Liver (tissue), 9 donors: Measurements from ENCODE around the gene AURKB. TPM values are rescaled to one million over a fixed set of nuclear protein-coding genes. Genes with fewer than 3 reads are reported as not detected.

Experiments used
- DNase-seq: peaks from one replicate; pipeline ENCODE4 v3.0.0-alpha.2; 2017; ENCODE audit warnings: low spot score
- H3K27ac ChIP-seq, 2 donors: one replicate each; pipeline ENCODE4 v1.7.0; 2013; ENCODE audit warnings: inconsistent platforms in 2 of 2, low read length in 2 of 2, control low read depth in 1 of 2, low read depth in 1 of 2, mild to moderate bottlenecking in 1 of 2
- H3K27me3 ChIP-seq, 4 donors: one replicate each; pipeline versions ENCODE4 v1.6.1 to v1.7.0; 2013; ENCODE audit warnings: low read length in 3 of 4, inconsistent platforms in 1 of 4, mild to moderate bottlenecking in 1 of 4, moderate library complexity in 1 of 4; ENCODE audit not compliant: control insufficient read depth in 4 of 4, insufficient read depth in 4 of 4
- H3K36me3 ChIP-seq, 4 donors: one replicate each; pipeline versions ENCODE4 v1.6.1 to v1.7.0; 2013; ENCODE audit warnings: low read length in 3 of 4, mild to moderate bottlenecking in 3 of 4, low read depth in 1 of 4, moderate library complexity in 1 of 4; ENCODE audit not compliant: control insufficient read depth in 4 of 4, insufficient read depth in 3 of 4
- H3K4me1 ChIP-seq, 4 donors: one replicate each; pipeline versions ENCODE4 v1.6.1 to v1.7.0; 2013; ENCODE audit warnings: low read length in 3 of 4, mild to moderate bottlenecking in 3 of 4, moderate library complexity in 1 of 4; ENCODE audit not compliant: control insufficient read depth in 4 of 4, insufficient read depth in 4 of 4
- H3K4me3 ChIP-seq, 3 donors: one replicate each; pipeline versions ENCODE4 v1.6.1 to v1.7.0; 2013; ENCODE audit warnings: low read length in 3 of 3, control low read depth in 1 of 3, low read depth in 1 of 3, mild to moderate bottlenecking in 1 of 3
- H3K9ac ChIP-seq, 2 donors: one replicate each; pipeline ENCODE4 v1.7.0; 2013; ENCODE audit warnings: low read length in 2 of 2, mild to moderate bottlenecking in 2 of 2, moderate library complexity in 2 of 2, control low read depth in 1 of 2, low read depth in 1 of 2
- H3K9me3 ChIP-seq, 4 donors: one replicate each; pipeline versions ENCODE4 v1.6.1 to v1.7.0; 2013; ENCODE audit warnings: low read length in 3 of 4; ENCODE audit not compliant: control insufficient read depth in 4 of 4
- ATF3 ChIP-seq: IDR thresholded peaks from 2 replicates; pipeline ENCODE4 v1.6.1; 2016; ENCODE audit warnings: antibody characterized with exemption
- CTCF ChIP-seq: fragments of 150-350 bp; IDR thresholded peaks from 2 replicates; pipeline ENCODE4 v1.5.1; 2017; ENCODE audit warnings: improper control_type of control experiment, low read depth, low read length; ENCODE audit not compliant: missing input control
- EGR1 ChIP-seq, 2 donors: IDR thresholded peaks; 2 replicates each; pipeline ENCODE4 v1.6.1; 2016 to 2018; ENCODE audit warnings: antibody characterized with exemption in 2 of 2, low read depth in 2 of 2
- FOXA1 ChIP-seq: IDR thresholded peaks from 2 replicates; pipeline ENCODE4 v1.6.1; 2016; ENCODE audit warnings: antibody characterized with exemption
- FOXA2 ChIP-seq: IDR thresholded peaks from 2 replicates; pipeline ENCODE4 v1.6.1; 2016; ENCODE audit warnings: antibody characterized with exemption
- GABPA ChIP-seq, 2 donors: IDR thresholded peaks in 1 of 2; conservative IDR thresholded peaks in 1 of 2; 2 replicates each; pipeline ENCODE4 v1.6.1; 2016; ENCODE audit warnings: antibody characterized with exemption in 2 of 2, mild to moderate bottlenecking in 1 of 2, moderate library complexity in 1 of 2
- HNF4A ChIP-seq, 2 donors: conservative IDR thresholded peaks; 2 replicates each; pipeline ENCODE4 v1.6.1; 2016; ENCODE audit warnings: antibody characterized with exemption in 2 of 2, mild to moderate bottlenecking in 2 of 2
- HNF4G ChIP-seq: IDR thresholded peaks from 2 replicates; pipeline ENCODE4 v1.6.1; 2016; ENCODE audit warnings: antibody characterized with exemption
- JUND ChIP-seq, 2 donors: IDR thresholded peaks; 2 replicates each; pipeline ENCODE4 v1.6.1; 2016; ENCODE audit warnings: antibody characterized with exemption in 2 of 2
- MAX ChIP-seq: IDR thresholded peaks from 2 replicates; pipeline ENCODE4 v1.6.1; 2016; ENCODE audit warnings: antibody characterized with exemption
- NR2F2 ChIP-seq: IDR thresholded peaks from 2 replicates; pipeline ENCODE4 v1.6.1; 2016; ENCODE audit warnings: antibody characterized with exemption
- RAD21 ChIP-seq, 2 donors: IDR thresholded peaks; 2 replicates each; pipeline ENCODE4 v1.6.1; 2016; ENCODE audit warnings: antibody characterized with exemption in 2 of 2, mild to moderate bottlenecking in 2 of 2
- RXRA ChIP-seq, 2 donors: IDR thresholded peaks; 2 replicates each; pipeline ENCODE4 v1.6.1; 2017 to 2018; ENCODE audit warnings: antibody characterized with exemption in 2 of 2, mild to moderate bottlenecking in 1 of 2
- SP1 ChIP-seq: IDR thresholded peaks from 2 replicates; pipeline ENCODE4 v1.6.1; 2018; ENCODE audit warnings: antibody characterized with exemption, mild to moderate bottlenecking
- TAF1 ChIP-seq: conservative IDR thresholded peaks from 2 replicates; pipeline ENCODE4 v1.6.1; 2016; ENCODE audit warnings: antibody characterized with exemption, mild to moderate bottlenecking
- YY1 ChIP-seq: IDR thresholded peaks from 2 replicates; pipeline ENCODE4 v1.6.1; 2016; ENCODE audit warnings: antibody characterized with exemption, mild to moderate bottlenecking
- ZBTB33 ChIP-seq: IDR thresholded peaks from 2 replicates; pipeline ENCODE4 v1.6.1; 2016; ENCODE audit warnings: antibody characterized with exemption
- WGBS: extraction: QIAGEN DNeasy Blood & Tissue Kit; methylation state at CpG from one replicate; pipeline ENCODE4 v1.1.7; 2013; 5-methylcytosine and 5-hydroxymethylcytosine counted together
- polyA plus RNA-seq, 2 donors: library from polyadenylated mRNA; stranded (reverse) in 1 of 2; unstranded in 1 of 2; fragments of 200-250 nt in 1 of 2; fragments of >200 nt in 1 of 2; fragmentation: Nextera tagmentation in 1 of 2; extraction: Ambion mirVana in 1 of 2; gene quantifications; one replicate each; pipeline versions ENCODE4 v1.2.1 to v1.2.3, GENCODE V29; 2013 to 2015
- total RNA-seq, 2 donors: library from RNA; depleted of rRNA; stranded (reverse); fragments of >200 nt; gene quantifications; one replicate each; pipeline ENCODE4 v1.2.3, GENCODE V29; 2014
- TF ChIP-seq, protein P1 (sequence below): IDR thresholded peaks from 2 replicates; pipeline ENCODE4 v1.6.1; 2016; ENCODE audit warnings: antibody characterized with exemption, mild to moderate bottlenecking
- donor health status: healthy.
- donor health status: healthy.
- donor health status: healthy.
- donor health status: healthy.
- donor health status: healthy.

AURKB gene
- total and polyA plus RNA-seq, 4 donors = 0.42 to 25.9 (median 3.0) TPM

DNA sequence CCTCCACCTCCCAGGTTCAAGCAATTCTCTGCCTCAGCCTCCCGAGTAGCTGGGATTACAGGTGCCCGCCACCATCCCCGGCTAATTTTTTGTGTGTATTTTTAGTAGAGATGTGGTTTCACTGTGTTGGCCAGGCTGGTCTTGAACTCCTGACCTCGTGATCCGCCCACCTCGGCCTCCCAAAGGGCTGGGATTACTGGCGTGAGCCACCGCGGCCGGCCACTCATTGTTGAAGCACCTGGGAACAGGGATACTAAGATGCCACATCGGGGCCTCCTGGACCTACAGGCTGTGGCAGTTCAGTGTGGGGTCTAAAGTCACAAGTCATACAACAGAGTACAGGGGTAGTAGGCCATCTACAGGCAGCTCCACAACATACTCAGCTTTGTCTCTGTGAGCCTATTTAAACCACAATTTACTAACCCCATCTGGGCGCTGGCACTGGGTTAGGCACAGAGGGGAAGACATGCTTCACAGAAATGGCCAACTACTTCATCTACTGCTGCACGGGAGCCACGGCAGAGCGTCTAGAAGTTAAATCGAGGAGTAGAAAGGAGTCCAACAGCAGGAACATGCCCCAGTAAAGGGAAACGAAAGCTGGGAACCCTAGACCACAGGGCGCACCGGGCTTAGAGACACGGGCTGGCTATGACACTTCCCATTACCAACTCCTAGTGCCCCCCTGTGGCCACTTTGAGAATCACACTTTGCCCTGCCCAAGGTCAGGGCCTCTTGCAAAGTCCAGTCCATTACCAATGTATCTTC is 51.9 kb downstream of the AURKB start:
- H3K27me3 ChIP-seq = no peaks in the 10 kb centered on the region
- peak; percentile 95 for DNase-seq
- peaks cover 2 to 10% (median 6%) of the 10 kb centered on the region in 4 donors for H3K36me3 ChIP-seq
- TF ChIP-seq TAF1 (peak; percentile 35), JUND (IDR thresholded peaks at IDR 0.05) (peak in 1 of 2 donors; percentile 23), ATF3 (no peak), GABPA (IDR thresholded peaks at IDR 0.05 in 1 of 2, conservative IDR thresholded peaks at IDR 0.05 in 1 of 2) (no peak), YY1 (peak; percentile 61), FOXA1 (no peak), NR2F2 (peak; percentile 93), MAX (peak; percentile 32), FOXA2 (no peak), SP1 (peak; percentile 78), ZBTB33 (no peak), CTCF (peak; percentile 98), EGR1 (IDR thresholded peaks at IDR 0.05; ENCODE audit: low read depth in 2 of 2) (no peak), HNF4A (conservative IDR thresholded peaks at IDR 0.05) (peak; percentile 82 to 94), HNF4G (peak; percentile 76), RAD21 (IDR thresholded peaks at IDR 0.05) (peak; percentile 89 to 90), RXRA (IDR thresholded peaks at IDR 0.05) (peak; percentile 77 to 87)
- TF ChIP-seq, protein P1, sequence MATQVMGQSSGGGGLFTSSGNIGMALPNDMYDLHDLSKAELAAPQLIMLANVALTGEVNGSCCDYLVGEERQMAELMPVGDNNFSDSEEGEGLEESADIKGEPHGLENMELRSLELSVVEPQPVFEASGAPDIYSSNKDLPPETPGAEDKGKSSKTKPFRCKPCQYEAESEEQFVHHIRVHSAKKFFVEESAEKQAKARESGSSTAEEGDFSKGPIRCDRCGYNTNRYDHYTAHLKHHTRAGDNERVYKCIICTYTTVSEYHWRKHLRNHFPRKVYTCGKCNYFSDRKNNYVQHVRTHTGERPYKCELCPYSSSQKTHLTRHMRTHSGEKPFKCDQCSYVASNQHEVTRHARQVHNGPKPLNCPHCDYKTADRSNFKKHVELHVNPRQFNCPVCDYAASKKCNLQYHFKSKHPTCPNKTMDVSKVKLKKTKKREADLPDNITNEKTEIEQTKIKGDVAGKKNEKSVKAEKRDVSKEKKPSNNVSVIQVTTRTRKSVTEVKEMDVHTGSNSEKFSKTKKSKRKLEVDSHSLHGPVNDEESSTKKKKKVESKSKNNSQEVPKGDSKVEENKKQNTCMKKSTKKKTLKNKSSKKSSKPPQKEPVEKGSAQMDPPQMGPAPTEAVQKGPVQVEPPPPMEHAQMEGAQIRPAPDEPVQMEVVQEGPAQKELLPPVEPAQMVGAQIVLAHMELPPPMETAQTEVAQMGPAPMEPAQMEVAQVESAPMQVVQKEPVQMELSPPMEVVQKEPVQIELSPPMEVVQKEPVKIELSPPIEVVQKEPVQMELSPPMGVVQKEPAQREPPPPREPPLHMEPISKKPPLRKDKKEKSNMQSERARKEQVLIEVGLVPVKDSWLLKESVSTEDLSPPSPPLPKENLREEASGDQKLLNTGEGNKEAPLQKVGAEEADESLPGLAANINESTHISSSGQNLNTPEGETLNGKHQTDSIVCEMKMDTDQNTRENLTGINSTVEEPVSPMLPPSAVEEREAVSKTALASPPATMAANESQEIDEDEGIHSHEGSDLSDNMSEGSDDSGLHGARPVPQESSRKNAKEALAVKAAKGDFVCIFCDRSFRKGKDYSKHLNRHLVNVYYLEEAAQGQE = no peak
- H3K4me3 ChIP-seq = no peak overlapping the region
- H3K9ac ChIP-seq = peak overlapping the region in 1 of 2 donors; percentile 29
- peaks cover 6 to 56% (median 34%) of the 10 kb centered on the region in 4 donors for H3K4me1 ChIP-seq
- 33% methylated on average over 20 of the region's 20 CpGs for WGBS
- H3K27ac ChIP-seq = peak overlapping the region; percentile 69 to 93
- H3K9me3 ChIP-seq = no peaks in the 10 kb centered on the region
